Fibroblast of upper back skin (primary cell): ENCODE measurements around the gene ALKAL2.
A peak's percentile ranks its signal among the peaks of the same experiment; 100 is the strongest.

Experiments
- DNase-seq: peaks from one replicate; pipeline ENCODE4 v3.0.0-alpha.2; 2013

The ALKAL2 gene

DNA sequence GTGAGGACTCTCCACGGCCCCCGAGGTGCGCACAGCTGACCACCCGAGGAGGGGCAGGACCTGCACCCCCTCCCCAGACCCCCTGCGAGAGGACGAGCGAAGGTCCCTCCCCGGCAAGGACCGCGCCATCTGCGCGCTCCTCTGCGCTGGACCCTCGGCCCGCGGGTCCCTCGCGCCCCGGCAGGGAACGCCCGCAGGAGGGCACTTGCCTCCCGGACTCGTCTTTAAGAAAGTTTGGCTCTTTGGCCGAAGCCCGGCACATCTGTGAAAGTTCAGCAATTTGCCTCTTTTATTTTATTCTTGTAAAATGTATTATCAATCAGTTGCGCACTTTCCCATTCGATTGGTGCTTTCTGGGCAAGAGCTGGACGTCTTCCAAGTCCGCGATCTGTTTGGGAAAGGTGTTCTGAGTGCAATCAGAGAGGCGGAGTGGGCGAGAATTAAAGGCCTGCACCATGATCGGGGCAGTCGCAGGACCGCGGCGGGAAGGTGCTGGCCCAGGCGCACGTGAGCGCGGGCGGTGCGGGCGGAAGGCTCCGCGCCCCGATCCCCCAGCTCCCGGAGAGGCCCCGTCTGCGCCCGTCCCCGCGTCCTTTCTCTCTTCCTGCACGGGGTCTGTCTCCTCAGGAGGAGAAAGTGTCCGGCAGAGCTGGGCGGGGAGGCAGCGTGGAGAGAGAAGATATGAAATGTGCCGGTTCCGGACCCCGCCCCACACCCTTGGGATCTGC is 1.6 kb upstream of the ALKAL2 start:
- no peak for DNase-seq

DNA sequence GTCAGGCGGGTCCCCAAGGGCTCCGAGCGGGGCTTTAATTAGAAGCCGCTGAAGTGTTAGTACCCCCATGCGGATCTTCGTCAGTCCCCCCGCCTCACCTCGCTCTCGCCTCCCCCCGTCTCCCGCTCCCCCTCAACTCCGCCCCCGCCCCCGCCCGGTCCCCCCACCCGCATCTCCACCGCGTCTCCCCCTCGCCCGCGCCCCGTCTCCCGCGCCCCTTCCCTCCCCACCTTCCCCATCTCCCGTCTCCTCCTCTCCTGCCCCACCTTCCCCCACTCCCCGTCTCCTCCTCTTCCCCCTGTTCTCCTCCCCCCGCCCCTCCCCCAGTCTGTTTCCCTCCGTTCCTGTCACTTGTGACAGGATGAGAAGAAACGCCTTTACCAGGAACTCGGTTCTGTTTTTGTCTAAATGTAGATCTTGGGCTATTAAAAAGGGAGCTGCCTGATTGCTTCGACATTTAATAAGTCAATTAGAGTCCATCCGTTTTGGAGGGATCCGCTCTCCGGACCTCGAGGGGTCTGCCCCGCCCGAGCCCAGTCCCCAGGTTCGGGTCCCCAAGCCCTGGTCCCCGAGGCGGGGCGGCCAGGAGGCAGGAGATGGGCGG is 969 bp upstream of the ALKAL2 start:
- no peak for DNase-seq

DNA sequence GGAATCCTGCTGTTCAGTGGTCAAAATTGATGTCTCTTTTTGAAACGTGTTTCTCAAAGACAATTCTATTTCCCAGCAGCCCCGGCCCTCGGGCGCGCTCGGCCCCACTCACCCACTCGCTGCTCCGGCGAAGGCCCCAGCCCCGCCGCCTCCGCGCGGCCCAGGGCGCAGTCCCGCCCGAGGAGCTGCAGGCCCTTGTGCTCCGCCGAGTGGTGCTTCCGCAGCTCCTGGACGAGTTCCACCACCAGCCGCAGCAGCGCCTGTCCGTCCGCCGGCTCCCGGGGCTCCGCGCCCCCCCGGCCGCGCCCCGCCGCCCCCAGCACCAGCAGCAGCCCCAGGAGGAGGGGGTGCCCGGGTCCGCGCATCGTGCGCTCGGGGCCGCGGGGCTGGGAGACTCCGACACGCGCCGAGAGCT is 413 bp downstream of the ALKAL2 start:
- DNase-seq, result peak; percentile 16

DNA sequence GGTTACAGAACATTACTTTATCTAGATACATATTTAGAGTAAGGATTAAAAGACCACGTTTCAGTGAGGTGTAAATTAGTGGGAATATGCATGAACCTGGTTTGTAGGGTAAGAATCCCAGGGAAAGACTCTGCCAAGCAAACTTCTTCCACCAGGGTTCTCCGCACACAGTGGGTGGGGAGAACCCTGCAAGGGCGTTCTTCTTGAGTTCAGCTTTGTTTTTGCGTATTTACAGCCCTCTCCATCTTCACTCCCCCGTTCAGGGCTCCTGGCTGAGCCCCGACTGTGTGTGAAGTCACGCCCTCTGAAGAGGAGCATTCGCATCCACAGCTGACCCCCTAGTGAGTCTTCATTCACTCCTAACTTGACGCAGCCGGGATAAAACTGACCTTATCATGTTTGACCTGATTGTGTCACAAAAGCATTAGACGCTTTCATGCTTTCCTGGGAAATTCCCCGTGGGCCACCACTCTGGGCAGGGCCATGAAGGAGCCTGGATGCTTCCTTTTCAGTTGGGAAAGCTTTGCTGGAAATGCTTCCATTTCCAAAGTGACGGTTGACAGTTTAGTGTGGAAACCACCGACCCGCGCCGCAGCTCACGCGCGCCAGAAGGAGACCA is 1.0 kb downstream of the ALKAL2 start:
- no peak for DNase-seq

DNA sequence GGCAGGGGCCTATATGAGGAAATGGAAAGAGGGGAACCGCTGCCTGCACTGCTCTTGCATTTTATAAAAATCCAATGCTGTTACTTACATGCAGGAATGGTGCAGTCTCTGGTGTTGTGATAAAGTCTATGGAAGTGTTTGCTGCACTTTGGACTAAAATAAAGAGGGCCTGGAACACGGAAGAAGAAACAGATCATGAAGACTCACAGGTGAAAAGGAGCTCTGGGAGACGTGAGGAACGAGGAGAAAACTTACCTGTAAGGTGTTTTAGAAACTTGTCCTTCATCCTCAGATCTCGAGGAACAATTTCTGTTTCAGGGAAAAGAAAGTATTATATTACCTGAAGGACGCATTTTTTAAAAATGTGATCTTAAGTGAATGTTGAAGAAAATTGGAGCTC is 1.9 kb downstream of the ALKAL2 start:
- no peak for DNase-seq

DNA sequence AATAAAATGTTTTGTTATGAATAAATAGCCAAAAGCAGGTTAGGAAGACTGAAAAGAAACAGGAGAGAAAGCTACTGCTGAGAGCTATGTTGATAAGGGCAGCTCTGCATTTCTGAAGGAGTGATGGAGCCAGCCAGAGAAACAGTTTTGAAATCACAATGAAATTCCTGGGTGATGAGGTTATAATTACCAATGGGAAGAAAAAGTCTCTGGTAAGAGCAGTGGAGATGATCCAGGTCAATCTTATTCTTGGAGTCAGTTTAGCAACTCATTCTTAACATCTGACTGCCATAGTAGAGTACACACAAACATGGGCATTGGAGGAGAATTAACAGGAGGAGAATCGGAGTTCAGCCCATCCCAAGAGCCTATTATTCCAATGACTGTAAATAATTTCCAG is 2.4 kb downstream of the ALKAL2 start:
- DNase-seq, result peak; percentile 74

DNA sequence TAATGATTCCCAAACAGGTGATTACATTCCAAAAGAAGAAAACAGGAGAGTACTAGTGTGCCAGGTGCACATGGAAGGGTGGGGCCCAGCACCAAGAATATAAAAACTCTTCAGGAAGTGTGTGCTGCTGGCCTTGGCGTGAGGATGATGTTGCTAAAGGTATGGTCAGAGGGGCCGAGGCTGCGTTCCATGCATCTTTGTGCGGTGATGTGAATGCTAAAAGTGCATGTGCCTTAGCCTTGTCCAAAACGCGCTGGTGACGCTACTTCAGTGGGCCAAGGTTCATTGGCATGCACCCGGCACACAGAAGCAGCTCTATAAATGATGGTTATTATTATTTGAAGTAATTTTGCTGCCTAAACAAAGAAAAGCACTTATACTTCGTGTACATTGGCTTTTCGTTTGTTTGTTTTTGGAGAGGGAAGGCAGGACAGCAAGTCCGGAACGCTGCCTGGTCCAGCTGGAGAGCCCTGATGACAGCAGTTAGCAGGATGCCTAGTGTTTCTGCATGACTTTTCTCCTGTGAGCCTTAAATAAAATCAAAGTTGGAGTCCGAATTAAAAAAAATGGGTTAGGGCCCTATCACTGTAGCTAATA is 2.9 kb downstream of the ALKAL2 start:
- DNase-seq, result no peak

DNA sequence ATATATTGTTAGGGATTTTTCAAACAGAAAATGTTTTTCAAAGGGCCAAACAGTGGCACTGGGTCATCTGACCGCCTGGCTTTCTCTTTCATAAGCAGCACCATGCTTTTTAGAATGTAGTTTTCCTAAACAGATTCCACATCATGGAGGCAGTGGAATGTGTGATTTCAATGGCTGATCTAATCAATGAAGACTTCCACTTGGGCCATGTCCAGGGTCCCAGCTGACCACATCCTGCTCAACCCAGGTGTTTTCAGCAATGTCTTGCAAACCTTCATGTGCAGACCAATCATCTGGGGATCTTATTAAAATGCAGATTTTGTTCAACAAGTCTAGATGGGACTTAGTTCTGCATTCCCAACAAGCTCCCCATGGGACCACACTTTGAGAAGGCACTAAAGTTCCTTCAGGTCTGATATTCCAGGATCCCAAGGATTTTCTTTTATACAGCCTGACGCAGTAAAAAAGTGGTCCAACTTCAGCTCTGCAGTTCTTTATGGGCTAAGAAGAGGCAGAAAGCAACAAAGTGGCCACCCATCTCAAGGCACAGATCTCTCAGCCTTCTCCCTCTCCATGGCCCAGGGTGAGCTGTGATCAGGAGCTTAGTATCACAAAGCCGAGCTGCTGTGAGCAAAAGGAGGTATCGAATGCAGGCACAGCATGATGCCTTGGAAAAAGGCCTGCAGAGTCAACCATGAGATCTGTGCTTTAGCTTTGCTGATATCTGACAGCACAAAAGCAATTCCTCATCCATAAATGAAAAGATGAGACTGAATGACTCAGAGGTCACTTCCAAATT is 3.7 kb downstream of the ALKAL2 start:
- DNase-seq, result peak; percentile 45

DNA sequence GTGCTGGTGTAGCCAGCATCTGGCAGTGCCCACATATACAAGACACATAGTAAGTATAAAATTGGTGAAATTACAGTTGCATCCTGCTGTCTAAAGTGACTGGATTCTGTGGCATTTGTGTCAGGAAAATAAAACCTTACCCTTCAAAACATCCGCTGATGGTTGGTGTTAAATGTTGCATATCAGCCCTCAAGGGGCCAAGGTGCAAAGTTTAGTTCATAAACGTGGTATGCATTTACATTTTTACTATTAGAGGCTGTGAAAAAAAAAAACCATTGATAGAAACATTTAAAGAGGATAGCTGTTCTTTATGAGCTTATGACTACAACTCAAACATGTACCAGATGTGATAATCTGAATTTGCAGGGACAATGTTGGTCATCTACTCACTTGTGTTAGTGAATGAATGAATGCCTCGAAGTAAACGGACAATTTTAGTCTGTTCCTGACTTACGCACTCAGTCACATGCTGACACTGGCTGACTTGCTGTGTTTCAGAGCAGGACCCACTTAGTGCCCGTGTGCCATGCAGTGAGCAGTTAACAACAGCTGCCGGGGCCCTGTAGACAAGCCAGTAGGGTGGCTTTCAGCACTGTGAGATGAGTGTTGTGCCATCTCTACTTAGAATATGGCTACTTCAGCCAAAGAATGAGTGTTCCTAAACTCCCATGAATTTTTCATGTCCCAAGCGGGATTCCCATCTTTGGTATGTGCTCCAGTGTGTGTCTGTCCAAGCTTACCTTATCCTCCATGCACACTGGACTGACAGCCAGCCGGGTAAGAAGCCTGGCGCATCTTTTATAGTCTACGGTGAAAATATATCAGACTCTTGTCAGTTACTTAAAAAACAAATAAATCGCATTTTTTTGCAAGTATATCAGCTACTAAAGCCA is 5.3 kb downstream of the ALKAL2 start:
- no peak for DNase-seq

DNA sequence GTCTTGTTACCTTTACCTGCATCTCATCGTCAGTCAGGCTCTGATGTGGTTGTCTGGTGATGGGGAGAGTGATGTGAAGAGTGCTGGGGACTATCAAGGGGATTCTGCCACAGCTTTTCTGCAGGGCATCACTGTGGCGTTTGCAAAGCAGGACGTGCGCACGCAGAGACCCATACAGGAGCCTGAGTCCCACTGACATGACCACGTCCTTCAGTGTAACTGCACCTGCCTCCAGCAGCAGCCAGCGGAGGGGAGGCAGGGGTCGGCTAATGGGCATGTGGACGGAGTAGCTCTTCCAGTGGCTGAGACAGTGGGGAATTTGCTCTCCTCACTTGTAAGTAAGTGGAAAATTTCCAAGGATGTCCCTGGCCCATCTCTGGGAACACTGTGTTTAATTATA is 6.5 kb downstream of the ALKAL2 start:
- DNase-seq, result no peak

DNA sequence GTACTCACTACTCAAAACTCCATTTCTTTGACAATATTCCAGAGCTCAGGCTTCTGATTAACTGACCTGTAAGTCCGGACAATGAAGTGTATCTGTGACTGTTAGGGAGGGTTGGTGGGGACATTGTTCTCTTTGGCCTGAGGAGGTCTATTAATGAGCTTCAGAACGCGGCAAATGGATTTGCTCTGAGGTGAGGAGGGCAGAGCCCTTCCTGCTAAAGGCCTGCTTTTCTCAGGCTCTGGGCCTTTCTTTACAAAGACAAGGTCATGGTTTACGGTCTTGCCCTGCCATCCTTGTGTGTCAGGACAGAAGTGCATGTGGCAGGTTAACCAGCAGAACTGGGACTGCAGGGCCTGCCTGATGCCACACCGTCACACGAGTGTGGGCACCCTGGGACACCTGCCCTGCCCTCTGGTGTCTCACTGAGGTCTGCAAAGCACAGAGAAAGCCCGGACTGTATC is 7.2 kb downstream of the ALKAL2 start:
- no peak for DNase-seq

DNA sequence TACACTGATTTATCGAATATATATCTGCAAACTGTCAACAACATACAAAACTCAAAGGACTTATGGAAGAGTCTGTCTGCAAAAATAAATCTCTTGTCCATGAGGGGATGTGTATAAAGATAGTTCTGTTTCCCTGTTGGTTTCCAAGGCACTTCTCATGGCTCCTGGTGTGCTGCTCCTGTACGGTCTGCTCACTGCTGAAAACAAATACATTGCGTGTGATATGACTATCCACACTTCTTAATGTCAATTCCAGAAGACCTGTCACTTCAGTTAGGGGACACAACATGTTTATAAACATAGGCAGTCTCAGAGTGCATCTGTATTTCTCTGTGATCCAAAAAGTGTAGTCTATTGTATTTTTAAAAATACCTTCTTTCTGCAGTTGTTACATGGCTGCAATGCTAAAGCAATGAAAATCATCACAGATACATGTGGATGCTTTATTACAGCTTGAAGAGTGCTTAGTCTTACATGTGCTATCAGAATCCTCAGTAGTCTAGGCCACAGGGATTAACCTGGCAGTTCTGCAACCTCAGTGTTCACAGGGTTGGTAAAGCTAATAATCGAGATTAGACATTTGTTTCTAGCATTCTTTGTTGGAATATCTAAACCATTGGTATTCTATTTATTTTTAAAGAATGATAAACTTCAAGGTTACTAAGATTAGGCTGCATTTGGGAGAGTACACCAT is 7.8 kb downstream of the ALKAL2 start:
- DNase-seq, result no peak

DNA sequence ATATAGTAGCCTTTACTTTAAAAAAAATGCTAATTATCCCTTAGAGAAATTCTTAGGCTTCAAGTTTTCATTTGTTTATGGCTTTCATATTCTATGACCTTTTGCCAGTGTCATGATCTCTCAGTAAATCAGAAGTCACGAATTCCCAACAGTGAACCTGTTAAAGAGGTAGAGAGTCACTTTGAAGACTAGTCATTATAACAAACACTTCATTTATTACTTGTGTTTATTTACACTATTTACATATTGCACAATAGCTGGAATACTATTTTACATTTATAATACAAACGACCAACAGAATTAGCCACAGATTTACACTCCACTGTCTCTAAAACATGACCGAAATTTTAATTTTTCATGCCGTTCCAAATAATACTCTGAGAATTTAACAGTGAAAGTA is 8.5 kb downstream of the ALKAL2 start:
- DNase-seq, result no peak

DNA sequence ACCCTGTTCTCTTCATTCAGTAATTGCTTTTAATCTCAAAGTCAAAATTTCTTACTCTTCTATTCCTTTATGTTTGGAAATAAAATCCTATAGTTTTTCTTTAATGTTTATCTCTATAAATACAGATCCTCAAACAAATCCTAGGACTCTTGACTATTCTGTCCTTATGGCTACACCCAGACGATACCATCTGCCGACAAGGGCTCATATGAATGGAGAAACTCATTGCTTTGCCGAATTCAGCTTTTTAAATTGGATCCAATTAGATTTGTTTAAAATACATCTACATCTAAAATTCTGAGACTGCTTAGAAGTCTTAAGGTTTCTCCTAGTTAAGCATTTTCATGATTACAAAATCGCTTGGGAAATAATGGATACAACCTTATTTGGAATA is 9.0 kb downstream of the ALKAL2 start:
- no peak for DNase-seq

DNA sequence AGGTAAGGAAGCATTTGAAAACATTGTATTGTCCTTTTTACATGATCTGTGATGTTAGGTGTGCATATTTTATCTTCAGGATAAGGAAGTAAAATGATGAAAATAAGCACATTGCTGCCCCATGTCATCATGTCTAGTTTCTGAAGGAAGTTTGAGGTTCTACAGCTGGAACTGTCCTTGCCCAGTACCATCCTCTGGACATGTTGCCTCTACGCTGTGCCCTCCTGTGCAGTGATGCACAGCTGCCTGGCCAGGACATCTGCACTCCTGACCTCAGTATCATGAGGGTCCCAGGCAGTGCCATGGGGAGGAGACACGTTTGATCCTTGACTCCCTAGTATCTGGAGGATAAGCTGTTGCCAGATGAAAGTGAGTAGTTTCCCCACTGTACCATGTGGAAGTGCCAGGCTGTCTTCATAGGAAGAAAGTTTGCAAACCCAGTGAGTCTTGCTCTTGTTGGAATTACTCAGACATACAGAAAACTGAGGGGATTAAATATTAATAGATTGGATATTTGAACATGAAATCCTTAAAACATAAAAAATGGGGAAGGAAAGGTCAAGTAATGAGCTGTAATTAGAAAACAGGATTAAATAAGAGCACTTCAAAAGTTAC is 9.5 kb downstream of the ALKAL2 start:
- no peak for DNase-seq

DNA sequence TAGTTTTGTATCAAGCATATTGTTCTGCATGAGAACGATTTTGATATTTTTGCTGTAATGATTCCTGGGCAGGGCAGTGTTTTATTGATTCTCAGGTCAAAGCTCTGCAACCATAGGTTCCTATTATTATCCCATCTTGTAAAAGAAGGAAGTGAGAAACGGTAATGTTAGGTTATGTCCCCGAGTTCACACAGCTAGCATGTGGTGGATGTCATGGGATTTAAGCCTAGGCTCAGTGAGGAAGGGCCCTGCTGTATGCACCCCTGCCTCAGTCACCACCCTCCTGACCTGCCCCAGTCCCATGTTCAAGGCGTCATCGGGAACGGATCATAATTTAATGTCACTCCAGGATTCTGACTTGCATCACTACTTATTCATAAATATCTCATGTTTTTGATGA is 12.4 kb downstream of the ALKAL2 start:
- DNase-seq, result no peak

DNA sequence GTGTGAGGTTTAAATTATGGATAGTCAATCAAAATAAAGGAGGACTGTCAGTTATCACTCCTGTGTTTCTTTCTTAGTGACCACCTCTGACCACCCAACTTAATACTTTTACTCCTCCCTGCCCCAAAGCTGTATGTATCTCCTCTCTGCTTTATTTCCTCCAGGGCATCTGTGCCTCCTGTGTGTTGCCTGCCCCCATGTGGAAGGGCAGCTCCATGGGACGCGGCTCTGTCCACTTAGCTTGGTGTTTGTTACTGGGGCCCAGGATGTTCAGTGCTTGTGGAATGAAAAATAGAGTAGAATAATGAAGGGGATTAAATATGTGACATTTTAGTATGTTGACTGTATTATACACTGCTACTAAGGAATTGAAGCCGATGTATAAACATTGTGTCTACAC is 13.4 kb downstream of the ALKAL2 start:
- no peak for DNase-seq

DNA sequence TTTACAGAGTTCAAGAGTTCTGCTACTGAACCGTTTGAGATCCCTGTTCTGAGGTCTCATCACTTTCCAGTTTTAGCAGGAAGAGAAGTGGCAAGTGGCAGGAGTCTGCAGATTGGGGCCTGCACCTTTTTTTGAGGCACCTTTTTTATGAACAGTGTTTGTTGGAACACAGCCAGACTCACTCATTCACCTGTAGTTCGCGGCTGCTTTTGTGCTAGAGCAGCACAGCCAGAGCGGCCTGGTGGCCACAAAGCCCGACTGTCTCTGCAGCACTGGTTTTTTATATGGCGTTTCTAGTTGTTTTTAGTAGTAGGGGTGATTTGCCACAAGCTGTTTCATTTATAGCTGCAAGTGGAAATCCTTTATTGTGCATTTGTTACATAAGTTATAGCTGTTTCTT is 14.6 kb downstream of the ALKAL2 start:
- no peak for DNase-seq

DNA sequence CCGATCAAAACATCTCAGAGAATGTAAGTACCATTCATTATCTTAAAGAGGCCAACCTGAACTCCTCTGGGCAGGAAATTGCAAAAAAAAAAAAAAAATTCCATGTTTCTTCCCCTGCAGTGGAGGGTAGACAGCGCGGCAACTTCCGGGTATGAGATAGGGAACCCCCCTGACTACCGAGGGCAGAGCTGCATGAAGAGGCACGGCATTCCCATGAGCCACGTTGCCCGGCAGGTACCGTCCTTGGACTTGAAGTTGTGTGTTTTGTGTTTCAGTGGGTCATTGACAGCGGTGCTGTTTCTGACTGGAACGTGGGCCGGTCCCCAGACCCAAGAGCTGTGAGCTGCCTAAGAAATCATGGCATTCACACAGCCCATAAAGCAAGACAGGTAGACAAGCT is 16.0 kb downstream of the ALKAL2 start:
- no peak for DNase-seq

DNA sequence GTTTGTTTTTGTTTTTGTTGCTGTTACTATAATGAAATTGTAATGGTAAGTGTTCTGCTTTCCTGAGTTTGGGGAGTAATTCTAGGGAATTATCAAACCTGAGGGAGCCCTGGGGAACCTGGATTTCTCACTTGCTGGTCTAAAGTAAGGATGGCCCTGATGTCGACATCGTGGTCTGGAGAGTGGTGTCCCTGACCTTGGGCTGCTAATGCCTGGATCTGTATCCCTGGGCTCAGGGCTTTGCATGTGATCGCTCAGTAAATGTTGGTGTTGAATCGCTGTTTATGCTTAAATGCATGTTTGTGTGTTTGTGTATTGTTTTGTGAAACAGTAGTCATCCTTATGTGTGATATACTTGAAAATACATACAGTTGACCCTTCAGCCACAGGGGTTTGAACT is 17.0 kb downstream of the ALKAL2 start:
- DNase-seq, result no peak
